DMS114 treated with DMSO at 0.1 percent for 48 hours (cell line): ENCODE results near the gene FREY1.
"Not testable (repeated sequence)": the region's sequence is repeated elsewhere in the genome, so short reads cannot be mapped to it uniquely, and the experiment has no call there.

Experiments
- DNase-seq: peaks from one replicate; lab custom pipeline; 2025; ENCODE audit not compliant: unreplicated experiment; lab: John Stamatoyannopoulos, UW

FREY1 gene

DNA sequence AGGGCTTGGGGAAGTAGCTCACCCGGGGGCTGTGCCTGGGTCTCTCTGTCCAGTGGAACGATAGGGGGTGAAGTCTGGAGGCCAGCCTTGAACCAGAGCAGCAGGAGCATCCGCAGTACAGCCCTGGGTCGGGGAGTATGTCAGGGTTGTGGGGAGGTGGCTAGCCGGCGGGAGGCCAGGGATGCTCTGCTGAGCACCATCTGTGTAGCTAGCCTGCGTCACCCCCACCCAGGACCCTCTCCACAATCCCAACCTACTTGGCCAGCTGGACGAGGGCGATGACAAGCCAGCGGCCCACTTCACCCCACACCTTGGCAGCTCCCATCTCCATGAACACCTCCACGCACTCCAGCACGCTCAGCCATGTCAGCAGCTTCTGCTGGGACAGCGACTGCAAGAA is 8.4 kb upstream of the FREY1 start:
- no peak for DNase-seq

DNA sequence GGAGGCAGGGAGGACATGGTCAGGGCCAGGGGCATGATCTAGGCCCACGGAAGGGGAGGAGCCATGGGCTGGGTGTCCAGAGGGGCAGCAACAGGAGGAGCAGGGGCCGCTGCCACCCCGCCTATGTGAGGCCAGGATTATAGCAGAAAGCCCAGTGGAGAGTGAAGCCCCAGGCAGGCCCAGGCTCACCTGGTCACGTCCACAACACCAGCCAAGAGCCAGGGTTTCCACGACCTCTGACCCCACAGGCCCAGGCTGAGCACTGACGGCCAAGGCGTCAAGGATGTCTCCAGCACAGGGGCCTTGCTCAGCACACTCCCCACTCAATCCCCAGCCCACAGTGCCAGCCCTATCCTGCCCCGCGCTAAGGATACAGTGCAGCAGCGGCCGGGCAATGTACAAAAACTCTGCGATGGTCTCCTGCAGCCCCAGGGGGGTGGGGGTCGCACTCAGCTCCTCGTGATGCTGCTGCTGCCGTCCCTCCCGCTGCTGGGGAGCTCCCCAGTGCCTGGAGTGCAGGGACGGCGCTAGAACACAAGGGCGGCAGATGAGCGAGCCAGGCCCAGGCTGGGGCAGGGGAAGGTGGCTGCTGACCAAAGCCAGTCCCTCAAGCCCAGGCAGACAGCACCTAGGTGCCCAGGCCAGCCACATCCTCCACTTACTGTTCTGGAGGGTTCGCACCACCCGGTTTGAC is 7.0 kb upstream of the FREY1 start:
- no peak for DNase-seq

DNA sequence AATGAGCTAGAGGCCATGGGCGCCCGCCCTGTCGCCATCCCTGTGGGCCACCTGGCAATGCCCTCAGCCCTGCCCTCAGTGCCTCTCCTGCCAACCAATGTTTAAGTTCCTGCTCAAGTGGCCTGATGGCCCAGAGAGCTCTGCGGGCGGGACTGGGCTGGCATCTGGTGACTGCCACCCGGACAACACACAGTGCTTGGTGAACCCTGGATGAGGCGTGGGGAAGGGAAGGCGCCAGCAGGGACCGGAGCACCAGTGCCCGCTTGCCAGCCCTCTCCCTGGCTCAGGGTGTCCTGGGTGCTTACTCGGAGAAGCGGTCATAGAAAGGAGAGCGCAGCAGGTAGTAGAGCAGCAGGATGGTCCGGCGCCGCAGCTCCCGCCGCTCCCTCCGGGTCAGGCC is 6.4 kb upstream of the FREY1 start:
- DNase-seq = no peak

DNA sequence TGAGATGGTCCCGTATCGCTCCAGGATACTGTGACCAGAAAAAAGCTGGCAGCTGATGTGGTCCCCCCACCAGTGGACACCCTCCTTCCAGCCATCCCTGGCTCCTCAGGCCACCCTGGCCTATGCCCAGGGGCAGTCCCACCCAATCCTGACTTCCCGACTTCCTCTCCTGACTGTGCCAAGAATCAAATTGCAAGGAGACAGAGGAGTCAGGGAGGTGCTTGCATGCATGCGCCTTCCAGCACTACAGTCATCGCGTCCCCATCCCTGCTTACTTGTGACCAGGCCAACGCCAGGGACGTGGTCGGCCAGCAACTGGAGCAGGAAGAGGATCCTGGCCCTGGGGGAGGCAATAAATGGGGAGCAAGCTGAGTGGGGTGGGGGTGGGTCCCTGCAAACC is 3.6 kb upstream of the FREY1 start:
- DNase-seq = no peak

DNA sequence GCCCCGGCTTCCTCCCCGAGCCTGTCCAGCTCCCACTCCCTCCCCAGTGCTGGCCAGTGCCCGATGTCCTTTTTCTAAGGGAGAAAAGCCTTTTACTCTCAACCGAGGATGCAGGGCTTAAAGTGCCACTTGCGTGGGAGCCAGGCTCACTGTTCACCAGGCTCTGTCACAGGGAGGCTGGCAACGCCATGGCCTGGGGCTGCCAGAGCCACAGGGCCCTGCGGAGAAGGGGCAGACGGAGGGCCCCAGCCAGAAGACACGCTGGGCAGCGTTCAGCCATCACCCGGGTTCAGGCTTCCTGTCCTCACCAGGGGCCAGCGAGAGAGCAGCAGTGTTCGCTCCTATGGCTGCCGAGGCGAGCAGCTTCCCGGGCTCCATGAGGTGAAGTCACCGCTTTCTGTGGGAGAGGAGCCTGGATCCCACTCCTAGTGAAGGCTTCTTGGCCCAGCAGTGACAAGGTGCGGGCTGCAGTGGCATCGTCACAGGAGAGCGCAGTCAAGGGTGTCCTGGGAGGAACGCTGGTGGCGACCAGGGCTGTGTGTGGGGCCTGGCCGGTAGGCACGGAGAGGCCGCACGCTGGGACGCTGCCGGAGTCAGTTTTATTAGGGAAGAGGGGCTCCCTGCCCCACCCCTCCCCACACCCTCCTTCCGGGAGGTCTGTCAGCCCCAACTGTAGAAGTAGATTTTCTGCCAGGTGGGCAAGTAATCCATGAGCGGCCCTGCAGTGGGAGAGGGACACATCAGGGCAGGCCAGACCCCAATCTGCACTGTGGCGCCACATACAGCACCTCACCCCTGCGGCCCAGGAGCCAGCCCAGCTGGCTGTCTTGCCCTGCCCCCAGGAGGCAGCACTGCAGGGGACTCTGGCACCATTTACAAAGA is 2.8 kb upstream of the FREY1 start:
- DNase-seq = no peak

- no peak for DNase-seq
Observed at GRCh38 chr11:45907911-45908370, 870 bp upstream of the FREY1 start.

- no peak for DNase-seq
Observed at GRCh38 chr11:45906096-45906682, 882 bp downstream of the FREY1 start.

DNA sequence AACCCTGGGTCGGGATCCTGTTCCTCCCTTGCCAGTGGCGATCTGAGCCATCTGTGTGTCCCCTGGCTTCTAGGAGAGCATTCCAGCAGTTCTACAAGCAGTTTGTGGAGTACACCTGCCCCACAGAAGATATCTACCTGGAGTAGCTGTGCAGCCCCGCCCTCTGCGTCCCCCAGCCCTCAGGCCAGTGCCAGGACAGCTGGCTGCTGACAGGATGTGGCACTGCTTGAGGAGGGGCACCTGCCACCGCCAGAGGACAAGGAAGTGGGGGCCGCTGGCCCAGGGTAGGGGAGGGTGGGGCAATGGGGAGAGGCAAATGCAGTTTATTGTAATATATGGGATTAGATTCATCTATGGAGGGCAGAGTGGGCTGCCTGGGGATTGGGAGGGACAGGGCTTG is 1.5 kb downstream of the FREY1 start:
- not testable (repeated sequence) for DNase-seq

GRCh38 chr11:45905095-45905494 is 2.0 kb downstream of the FREY1 start:
- no peak for DNase-seq

- no peak for DNase-seq
Observed at GRCh38 chr11:45904309-45904915, 2.7 kb downstream of the FREY1 start.

- no peak for DNase-seq
Observed at GRCh38 chr11:45902452-45903380, 4.4 kb downstream of the FREY1 start.

DNA sequence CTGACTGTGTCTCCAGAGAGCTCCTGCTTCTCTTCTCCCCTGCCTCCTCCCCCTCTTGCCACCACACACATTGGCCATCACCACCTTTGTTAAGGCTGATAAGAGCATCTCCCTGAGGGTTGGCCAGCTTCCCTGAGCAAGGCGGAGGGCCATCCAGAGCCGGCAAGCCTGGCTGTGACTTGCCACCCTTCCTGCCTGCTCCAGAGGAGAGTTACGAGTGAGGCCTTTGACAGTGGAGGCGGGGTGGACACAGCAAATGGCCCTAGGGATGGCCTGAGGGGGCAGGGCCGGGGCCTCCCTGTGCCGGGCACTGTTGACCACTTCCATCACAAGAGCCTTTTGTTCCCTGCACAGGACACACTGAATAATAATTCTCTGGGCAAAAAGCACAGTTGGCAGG is 5.4 kb downstream of the FREY1 start:
- DNase-seq = no peak

GRCh38 chr11:45900916-45901617 is 6.0 kb downstream of the FREY1 start:
- no peak for DNase-seq

- not testable (repeated sequence) for DNase-seq
Observed at GRCh38 chr11:45900175-45900800, 6.8 kb downstream of the FREY1 start.

DNA sequence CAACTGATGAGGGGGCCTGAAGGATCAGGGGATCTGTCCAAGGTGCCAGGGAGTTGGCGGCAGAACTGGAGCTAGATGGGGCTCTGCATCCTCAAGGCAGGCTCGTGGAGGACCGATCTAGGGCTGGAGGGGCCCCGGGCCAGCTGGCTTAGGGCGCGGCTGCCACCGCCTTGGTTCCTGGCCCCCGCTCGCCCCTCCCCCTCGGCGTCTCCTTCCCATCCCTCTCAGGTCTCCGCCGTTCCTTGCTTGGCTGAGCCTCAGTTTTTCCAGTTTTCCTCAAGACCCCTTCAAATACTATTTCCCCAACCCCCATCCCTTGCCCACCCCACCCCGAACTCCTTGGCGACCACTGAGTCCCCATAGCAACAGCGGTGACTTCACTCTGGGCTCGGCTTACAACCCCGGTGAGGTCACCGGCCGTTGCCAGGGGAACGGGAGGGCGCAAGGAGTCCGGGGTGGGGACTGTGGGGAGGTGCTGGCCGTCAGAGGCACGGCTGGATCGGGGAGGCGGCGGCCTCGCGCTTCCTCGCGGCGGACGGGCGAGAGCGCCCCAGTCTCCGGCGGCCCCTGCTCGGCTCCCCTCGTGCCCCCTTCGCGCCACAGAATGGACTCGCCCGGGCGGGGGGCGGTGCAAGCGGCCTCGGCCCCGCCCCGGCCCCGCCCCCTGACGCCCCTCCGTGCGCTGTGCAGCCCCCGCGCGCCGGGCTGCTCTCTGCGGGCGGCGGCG is 7.5 kb downstream of the FREY1 start:
- peak; percentile 50 for DNase-seq

DNA sequence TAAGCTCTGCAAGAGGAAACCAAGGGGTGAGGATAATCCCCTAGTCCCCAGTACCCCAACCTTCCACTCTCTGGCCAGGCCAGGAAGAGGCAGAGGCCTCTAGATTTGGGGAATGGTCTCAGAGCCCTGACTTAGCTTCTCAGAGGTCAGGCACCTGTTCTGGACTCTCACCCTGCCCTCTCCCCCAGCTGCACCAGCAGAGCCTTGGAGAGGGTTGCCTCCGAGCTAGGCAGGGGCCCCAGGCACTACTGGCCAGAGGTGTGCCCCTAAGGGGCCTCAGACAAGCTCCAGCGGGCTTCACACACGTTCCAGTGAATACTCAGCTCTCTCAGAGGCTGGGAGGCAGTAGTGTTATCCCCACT is 8.0 kb downstream of the FREY1 start:
- no peak for DNase-seq

DNA sequence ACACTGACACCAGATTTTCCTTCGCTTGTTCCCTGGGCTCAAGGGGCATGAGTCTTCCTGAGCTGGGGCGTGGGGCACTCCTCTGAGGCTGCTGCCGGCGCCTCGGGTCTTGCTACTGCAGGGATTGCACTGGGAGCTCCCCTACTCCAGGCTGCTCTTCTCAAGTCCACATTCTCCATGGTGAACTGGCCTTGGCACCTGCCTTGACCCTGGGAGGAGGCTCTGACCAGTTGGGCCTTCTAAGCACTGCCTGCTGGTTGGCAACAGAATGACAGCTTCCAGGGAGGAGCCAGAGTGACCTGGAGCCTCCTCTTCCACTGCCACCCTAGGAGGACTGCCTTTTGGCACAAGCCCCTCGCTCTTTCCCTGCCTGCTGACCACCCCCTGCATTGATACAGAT is 9.5 kb downstream of the FREY1 start:
- DNase-seq = no peak

DNA sequence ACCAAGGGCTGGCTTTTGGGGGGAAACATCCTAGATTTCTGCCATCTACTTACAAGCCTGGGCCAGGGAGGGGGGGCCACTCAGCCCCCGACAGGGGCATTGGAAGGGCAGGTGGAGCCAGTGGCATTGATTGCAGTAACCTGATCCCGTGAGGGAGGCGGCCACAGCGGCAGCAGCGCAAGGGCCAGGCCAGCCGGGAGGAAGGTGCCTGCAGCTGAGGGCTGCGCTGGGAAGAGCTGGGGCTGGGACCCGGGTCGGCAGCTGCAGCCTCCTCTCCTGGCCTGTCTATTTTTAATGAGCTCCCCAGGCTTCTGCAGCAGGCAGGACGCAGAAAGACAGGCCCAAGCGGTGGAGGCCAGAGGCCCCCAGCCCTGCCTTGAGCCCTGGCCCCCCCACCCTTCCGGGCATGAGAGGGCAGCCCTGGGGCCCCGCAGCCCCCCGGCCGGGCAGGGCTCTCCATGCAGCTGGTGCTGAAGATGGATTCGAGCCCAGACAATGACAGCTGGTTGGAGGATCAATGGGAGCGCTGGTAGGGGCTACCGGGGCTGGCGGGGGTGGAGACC is 10.6 kb downstream of the FREY1 start:
- DNase-seq = no peak
